Keratinocyte (primary cell): ENCODE data around the gene FPR1. TPM values are rescaled to one million over a fixed set of nuclear protein-coding genes. Genes with fewer than 3 reads are reported as not detected.

Source experiments
- DNase-seq: peaks from one replicate; pipeline ENCODE4 v3.0.0-alpha.2; 2011; ENCODE audit warnings: low read depth, missing footprints, low spot score
- FAIRE-seq: peaks from 2 replicates; lab custom pipeline; 2011; peaks lifted over from hg19 to GRCh38; lab: Jason Lieb, UNC
- H2AFZ ChIP-seq: 2 replicates; pipeline ENCODE4 v1.6.0; 2012; ENCODE audit warnings: low read length, control low read depth, inconsistent platforms; ENCODE audit not compliant: control insufficient read depth
- H3K27ac ChIP-seq: 2 replicates; pipeline ENCODE4 v1.5.1; 2011; ENCODE audit warnings: low read length; ENCODE audit not compliant: control insufficient read depth, insufficient read depth
- H3K27me3 ChIP-seq: 3 replicates; pipeline ENCODE4 v1.6.0; 2011; ENCODE audit warnings: low read length; ENCODE audit not compliant: control insufficient read depth, insufficient read depth; ENCODE audit errors: extremely low read depth
- H3K36me3 ChIP-seq, 2 experiments: 2 replicates in 1 of 2; 3 replicates in 1 of 2; pipeline ENCODE4 v1.5.1; 2011; ENCODE audit warnings: low read length in 2 of 2, mild to moderate bottlenecking in 1 of 2; ENCODE audit not compliant: control insufficient read depth in 2 of 2, insufficient read depth in 2 of 2; ENCODE audit errors: extremely low read depth in 1 of 2
- H3K4me1 ChIP-seq: 3 replicates; pipeline ENCODE4 v1.5.1; 2011; ENCODE audit warnings: low read length; ENCODE audit not compliant: control insufficient read depth, insufficient read depth; ENCODE audit errors: extremely low read depth
- H3K4me2 ChIP-seq: 3 replicates; pipeline ENCODE4 v1.6.0; 2011; ENCODE audit warnings: low read depth, low read length; ENCODE audit not compliant: control insufficient read depth, insufficient read depth; ENCODE audit errors: extremely low read depth
- H3K4me3 ChIP-seq, 3 experiments: fragments of 200-600 bp in 1 of 3; sonication (generic) in 1 of 3; 2 replicates in 2 of 3; 3 replicates in 1 of 3; pipeline ENCODE4 v1.5.1; 2011 to 2016; ENCODE audit warnings: low read length in 3 of 3, mild to moderate bottlenecking in 3 of 3, control low read depth in 2 of 3, inconsistent platforms in 1 of 3, low read depth in 1 of 3, mixed read lengths in 1 of 3, mixed run types in 1 of 3, moderate library complexity in 1 of 3; ENCODE audit not compliant: control insufficient read depth in 2 of 3, insufficient read depth in 2 of 3; ENCODE audit errors: extremely low read depth in 1 of 3
- H3K79me2 ChIP-seq: 2 replicates; pipeline ENCODE4 v1.6.0; 2012; ENCODE audit warnings: low read length; ENCODE audit not compliant: control insufficient read depth, insufficient read depth
- H3K9ac ChIP-seq: 3 replicates; pipeline ENCODE4 v1.6.0; 2011; ENCODE audit warnings: low read length; ENCODE audit not compliant: control insufficient read depth, insufficient read depth; ENCODE audit errors: extremely low read depth
- H3K9me1 ChIP-seq: 3 replicates; pipeline ENCODE4 v1.6.0; 2011; ENCODE audit warnings: low read length; ENCODE audit not compliant: control insufficient read depth, insufficient read depth; ENCODE audit errors: extremely low read depth
- H3K9me3 ChIP-seq: 2 replicates; pipeline ENCODE4 v1.5.1; 2012; ENCODE audit warnings: low read depth, low read length; ENCODE audit not compliant: control insufficient read depth
- H4K20me1 ChIP-seq: 3 replicates; pipeline ENCODE4 v1.6.0; 2011; ENCODE audit warnings: low read length; ENCODE audit not compliant: control insufficient read depth, insufficient read depth; ENCODE audit errors: extremely low read depth
- CTCF ChIP-seq, 3 experiments: IDR thresholded peaks in 1 of 3; conservative IDR thresholded peaks in 1 of 3; optimal IDR thresholded peaks in 1 of 3; 2 replicates in 2 of 3; 3 replicates in 1 of 3; pipeline versions ENCODE3 to v1.5.1; 2011; ENCODE audit warnings: low read length in 3 of 3, mild to moderate bottlenecking in 3 of 3, moderate library complexity in 2 of 3, control low read depth in 1 of 3, inconsistent platforms in 1 of 3; ENCODE audit not compliant: insufficient read depth in 2 of 3; ENCODE audit errors: extremely low read depth in 1 of 3
- EZH2 ChIP-seq: IDR thresholded peaks from one replicate; pipeline ENCODE4 v1.6.1; 2012; ENCODE audit warnings: inconsistent platforms, mild to moderate bottlenecking, low read length, moderate library complexity
- dilution Hi-C: fragments of 300-500 bp; cut with MboI; formaldehyde crosslinking; loops from one replicate; pipeline ENCODE4 v1.7.0; 2020; ENCODE audit warnings: low sequenced_read_pairs; ENCODE audit not compliant: extremely low pct_ligation_motif_present
- polyA plus RNA-seq, 5 experiments: library from polyadenylated mRNA; depleted of rRNA in 3 of 5; stranded (reverse) in 3 of 5; stranded (forward) in 1 of 5; unstranded in 1 of 5; fragments of >200 nt; gene quantifications; 1 replicate in 1 of 5; 2 replicates in 3 of 5; 3 replicates in 1 of 5; pipeline versions ENCODE4 v1.2.1 to v1.2.3, GENCODE V29; 2011 to 2012; ENCODE audit warnings: missing spikeins in 2 of 5, low read depth in 1 of 5, low replicate concordance in 1 of 5

FPR1 gene
- polyA plus RNA-seq, 1 donor (not counting 4 experiments of a cell fraction or from before 2014, with no cell fraction given): 2.4 TPM

- DNase-seq (no peak), FAIRE-seq (no peak)
- no peaks in the 10 kb centered on the region for H3K79me2 ChIP-seq
- H3K4me3 ChIP-seq: no peak overlapping the region
- H3K4me1 ChIP-seq: no peaks in the 10 kb centered on the region
- H3K4me2 ChIP-seq: no peak overlapping the region
- no peaks in the 10 kb centered on the region for H3K36me3 ChIP-seq
- no peaks in the 10 kb centered on the region for H4K20me1 ChIP-seq
- no peaks in the 10 kb centered on the region for H3K9me1 ChIP-seq
- TF ChIP-seq CTCF (optimal IDR thresholded peaks at IDR 0.05 in 1 of 3, IDR thresholded peaks at IDR 0.05 in 1 of 3, conservative IDR thresholded peaks at IDR 0.05 in 1 of 3; ENCODE audit: extremely low read depth in 1 of 3, insufficient read depth in 2 of 3, low read length in 3 of 3) (no peak), EZH2 (no peak)
- H2AFZ ChIP-seq: no peak overlapping the region
- no peak overlapping the region for H3K9ac ChIP-seq
- dilution Hi-C loops: no loop called here
- H3K9me3 ChIP-seq: no peaks in the 10 kb centered on the region
- peaks cover 8% of the 10 kb centered on the region for H3K27me3 ChIP-seq
- H3K27ac ChIP-seq: no peak overlapping the region
Measured at GRCh38 chr19:51715850-51716249, 35.8 kb downstream of the FPR1 start.

GRCh38 chr19:51714848-51715247, 36.8 kb downstream of the FPR1 start:
- no peaks in the 10 kb centered on the region for H3K79me2 ChIP-seq
- H4K20me1 ChIP-seq: no peaks in the 10 kb centered on the region
- H3K9me1 ChIP-seq: no peaks in the 10 kb centered on the region
- no peaks in the 10 kb centered on the region for H3K36me3 ChIP-seq
- no peak overlapping the region for H3K27ac ChIP-seq
- H2AFZ ChIP-seq: no peak overlapping the region
- no peak overlapping the region for H3K9ac ChIP-seq
- peaks cover 9% of the 10 kb centered on the region for H3K27me3 ChIP-seq
- H3K4me1 ChIP-seq: no peaks in the 10 kb centered on the region
- no peaks in the 10 kb centered on the region for H3K9me3 ChIP-seq
- H3K4me2 ChIP-seq: no peak overlapping the region
- FAIRE-seq: no peak
- no peak for TF ChIP-seq CTCF (optimal IDR thresholded peaks at IDR 0.05 in 1 of 3, IDR thresholded peaks at IDR 0.05 in 1 of 3, conservative IDR thresholded peaks at IDR 0.05 in 1 of 3; ENCODE audit: extremely low read depth in 1 of 3, insufficient read depth in 2 of 3, low read length in 3 of 3)
- no peak for TF ChIP-seq EZH2
- dilution Hi-C loops: no loop called here
- DNase-seq: no peak
- H3K4me3 ChIP-seq: no peak overlapping the region
